HG03159 (cell line): ENCODE data around the gene C1QC.

ENCODE experiments used
- ATAC-seq: cut with Tn5 transposase; IDR thresholded peaks from one replicate; pipeline ENCODE4 v1.9.1; 2021; ENCODE audit warnings: mild to moderate bottlenecking, moderate library complexity; ENCODE audit not compliant: unreplicated experiment

C1QC gene

GRCh38 chr1:22677931-22678896 lies 34.8 kb downstream of the C1QC start:
- ATAC-seq, result no peak

GRCh38 chr1:22680726-22681125 lies 37.3 kb downstream of the C1QC start:
- no peak for ATAC-seq

- ATAC-seq, result no peak
These were observed 38.3 kb downstream of the C1QC start for GRCh38 chr1:22681556-22682276.

GRCh38 chr1:22683547-22683946 lies 40.1 kb downstream of the C1QC start:
- no peak for ATAC-seq

GRCh38 chr1:22685591-22686059 lies 42.2 kb downstream of the C1QC start:
- no peak for ATAC-seq

- ATAC-seq, result no peak
These were observed 43.8 kb downstream of the C1QC start for GRCh38 chr1:22687191-22687590.

GRCh38 chr1:22688466-22688865 lies 45.0 kb downstream of the C1QC start:
- no peak for ATAC-seq

GRCh38 chr1:22689505-22689904 lies 46.1 kb downstream of the C1QC start:
- ATAC-seq, result no peak

GRCh38 chr1:22691031-22691753 lies 47.8 kb downstream of the C1QC start:
- no peak for ATAC-seq

GRCh38 chr1:22694172-22694571 lies 50.7 kb downstream of the C1QC start:
- no peak for ATAC-seq

GRCh38 chr1:22696610-22697009 lies 53.2 kb downstream of the C1QC start:
- ATAC-seq, result no peak
